ENCODE data around the gene TPST1.

The TPST1 gene

DNA sequence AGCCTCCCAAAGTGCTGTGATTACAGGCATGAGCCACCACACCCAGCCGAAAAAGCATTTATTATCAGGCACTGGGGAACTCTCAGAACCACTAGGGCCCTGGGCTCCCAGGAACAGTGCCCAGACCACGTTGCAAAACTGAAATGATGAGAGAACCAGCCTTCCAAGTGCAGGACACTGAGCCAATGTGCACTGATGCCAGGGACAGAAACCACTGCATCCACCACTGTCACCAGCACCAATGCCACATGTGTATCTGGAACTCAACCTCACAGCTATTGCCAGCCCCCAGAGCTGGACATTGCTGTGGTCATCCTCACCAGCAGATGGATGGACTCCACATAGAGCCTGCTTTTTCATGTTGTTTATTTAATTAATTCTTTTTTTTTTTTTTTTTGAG, 28.2 kb upstream of the TPST1 start:
- H3K36me3 ChIP-seq (replicated peaks; ENCODE audit: low read depth, low read length): no peaks in the 10 kb centered on the region
- H3K9me3 ChIP-seq (ENCODE audit: insufficient read depth, low read length): no peaks in the 10 kb centered on the region
- no peak overlapping the region for H3K4me2 ChIP-seq (ENCODE audit: low read length)
- no peak overlapping the region for H2AFZ ChIP-seq (ENCODE audit: low read depth, low read length)
- no peak overlapping the region for H3K9ac ChIP-seq (ENCODE audit: low read length)
- no peaks in the 10 kb centered on the region for H3K79me2 ChIP-seq (ENCODE audit: low read length)
- H3K27ac ChIP-seq (ENCODE audit: low read length): no peak overlapping the region
- H3K27me3 ChIP-seq (ENCODE audit: low read depth, low read length): no peaks in the 10 kb centered on the region
- H3K4me3 ChIP-seq (ENCODE audit: low read length): no peak overlapping the region
- 0 out of 2 replicates have a peak, but pooled peaks cover 3% of the 10 kb centered on the region for H3K4me1 ChIP-seq (ENCODE audit: low read length)
- TF ChIP-seq EZH2phosphoT487 (IDR thresholded peaks at IDR 0.05; ENCODE audit: low read depth) (no peak), CTCF (IDR thresholded peaks at IDR 0.05; ENCODE audit: low read depth, low read length) (no peak)
- no peaks in the 10 kb centered on the region for H4K20me1 ChIP-seq (ENCODE audit: insufficient read depth, low read length)

DNA sequence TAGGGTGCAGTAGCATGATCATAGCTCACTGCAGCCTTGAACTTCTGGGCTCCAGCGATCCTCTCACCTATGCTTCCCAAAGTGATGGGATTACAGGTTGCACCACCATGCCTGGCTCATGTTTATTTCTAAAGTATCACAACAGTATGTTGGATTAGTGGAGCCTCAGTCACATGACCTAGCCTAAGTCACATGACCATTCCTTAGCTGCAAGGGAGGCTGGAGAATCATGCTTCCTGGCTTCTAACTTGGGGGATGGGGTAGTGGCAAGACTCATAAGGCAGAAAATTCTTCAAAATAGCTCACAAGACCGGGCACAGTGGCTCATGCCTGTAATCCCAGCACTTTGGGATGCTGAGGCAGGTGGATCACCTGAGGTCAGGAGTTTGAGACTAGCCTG, 26.9 kb upstream of the TPST1 start:
- Histone ChIP-seq H3K4me2 (ENCODE audit: low read length) (no peak overlapping the region), H3K27me3 (ENCODE audit: low read depth, low read length) (no peaks in the 10 kb centered on the region), H3K4me1 (ENCODE audit: low read length) (0 out of 2 replicates have a peak, but pooled peaks cover 1% of the 10 kb centered on the region), H3K4me3 (ENCODE audit: low read length) (no peak overlapping the region), H3K79me2 (ENCODE audit: low read length) (no peaks in the 10 kb centered on the region), H3K27ac (ENCODE audit: low read length) (no peak overlapping the region), H2AFZ (ENCODE audit: low read depth, low read length) (no peak overlapping the region), H4K20me1 (ENCODE audit: insufficient read depth, low read length) (no peaks in the 10 kb centered on the region), H3K9ac (ENCODE audit: low read length) (no peak overlapping the region), H3K9me3 (ENCODE audit: insufficient read depth, low read length) (no peaks in the 10 kb centered on the region), H3K36me3 (replicated peaks; ENCODE audit: low read depth, low read length) (no peaks in the 10 kb centered on the region)
- TF ChIP-seq EZH2phosphoT487 (IDR thresholded peaks at IDR 0.05; ENCODE audit: low read depth) (no peak), CTCF (IDR thresholded peaks at IDR 0.05; ENCODE audit: low read depth, low read length) (no peak)

- Histone ChIP-seq H4K20me1 (ENCODE audit: insufficient read depth, low read length) (no peaks in the 10 kb centered on the region), H3K4me3 (ENCODE audit: low read length) (no peak overlapping the region), H3K4me1 (ENCODE audit: low read length) (peaks cover 5% of the 10 kb centered on the region), H2AFZ (ENCODE audit: low read depth, low read length) (no peak overlapping the region), H3K27ac (ENCODE audit: low read length) (no peak overlapping the region), H3K9ac (ENCODE audit: low read length) (no peak overlapping the region), H3K36me3 (replicated peaks; ENCODE audit: low read depth, low read length) (no peaks in the 10 kb centered on the region), H3K79me2 (ENCODE audit: low read length) (no peaks in the 10 kb centered on the region), H3K27me3 (ENCODE audit: low read depth, low read length) (no peaks in the 10 kb centered on the region), H3K4me2 (ENCODE audit: low read length) (no peak overlapping the region), H3K9me3 (ENCODE audit: insufficient read depth, low read length) (0 out of 2 replicates have a peak, but pooled peaks cover 4% of the 10 kb centered on the region)
- TF ChIP-seq EZH2phosphoT487 (IDR thresholded peaks at IDR 0.05; ENCODE audit: low read depth) (no peak), CTCF (IDR thresholded peaks at IDR 0.05; ENCODE audit: low read depth, low read length) (no peak)
Observed at GRCh38 chr7:66181329-66181728, 23.8 kb upstream of the TPST1 start.

- 0 out of 2 replicates have a peak, but pooled peaks cover 4% of the 10 kb centered on the region for H3K9me3 ChIP-seq (ENCODE audit: insufficient read depth, low read length)
- no peak overlapping the region for H3K9ac ChIP-seq (ENCODE audit: low read length)
- H3K27ac ChIP-seq (ENCODE audit: low read length): no peak overlapping the region
- H3K36me3 ChIP-seq (replicated peaks; ENCODE audit: low read depth, low read length): no peaks in the 10 kb centered on the region
- H3K27me3 ChIP-seq (ENCODE audit: low read depth, low read length): no peaks in the 10 kb centered on the region
- H4K20me1 ChIP-seq (ENCODE audit: insufficient read depth, low read length): no peaks in the 10 kb centered on the region
- no peak overlapping the region for H2AFZ ChIP-seq (ENCODE audit: low read depth, low read length)
- TF ChIP-seq CTCF (IDR thresholded peaks at IDR 0.05; ENCODE audit: low read depth, low read length) (no peak), EZH2phosphoT487 (IDR thresholded peaks at IDR 0.05; ENCODE audit: low read depth) (no peak)
- H3K4me1 ChIP-seq (ENCODE audit: low read length): peaks cover 5% of the 10 kb centered on the region
- H3K79me2 ChIP-seq (ENCODE audit: low read length): no peaks in the 10 kb centered on the region
- no peak overlapping the region for H3K4me3 ChIP-seq (ENCODE audit: low read length)
- no peak overlapping the region for H3K4me2 ChIP-seq (ENCODE audit: low read length)
Observed at GRCh38 chr7:66181845-66182244, 23.3 kb upstream of the TPST1 start.
